Measurements from ENCODE around the gene TUBB2A. TPM values are rescaled to one million over a fixed set of nuclear protein-coding genes. Genes with fewer than 3 reads are reported as not detected.
A peak's percentile ranks its signal among the peaks of the same experiment; 100 is the strongest.
"Not testable (repeated sequence)": the region's sequence is repeated elsewhere in the genome, so short reads cannot be mapped to it uniquely, and the experiment has no call there.

TUBB2A gene
- total RNA-seq, 1 donor from 2014 or later = 59.0 TPM

GRCh38 chr6:3156184-3157130, 887 bp downstream of the TUBB2A start:
- Histone ChIP-seq H3K9ac (ENCODE audit: low read depth in 1 of 3, low read length in 3 of 3) (peak overlapping the region; percentile 77 to 84 (median 80)), H3K36me3 (ENCODE audit: control insufficient read depth in 3 of 3, insufficient read depth in 3 of 3, low read length in 3 of 3) (peaks cover 3 to 12% (median 9%) of the 10 kb centered on the region in 3 donors), H3K4me3 (ENCODE audit: low read length in 3 of 3) (peak overlapping the region; percentile 60 to 90 (median 83)), H3K4me1 (ENCODE audit: control insufficient read depth in 3 of 3, insufficient read depth in 3 of 3, low read length in 3 of 3) (peaks cover 3 to 13% (median 11%) of the 10 kb centered on the region in 3 donors), H3K27ac (ENCODE audit: low read depth, low read length) (peak overlapping the region; percentile 93)
- not testable (repeated sequence) for H3K9me3 ChIP-seq (ENCODE audit: control insufficient read depth in 3 of 3, low read length in 3 of 3); H3K27me3 ChIP-seq (ENCODE audit: control insufficient read depth in 3 of 3, insufficient read depth in 3 of 3, low read length in 3 of 3)

- not testable (repeated sequence) for H3K9me3 ChIP-seq (ENCODE audit: control insufficient read depth in 3 of 3, low read length in 3 of 3); H3K4me3 ChIP-seq (ENCODE audit: low read length in 3 of 3); H3K27me3 ChIP-seq (ENCODE audit: control insufficient read depth in 3 of 3, insufficient read depth in 3 of 3, low read length in 3 of 3); H3K27ac ChIP-seq (ENCODE audit: low read depth, low read length); H3K9ac ChIP-seq (ENCODE audit: low read depth in 1 of 3, low read length in 3 of 3)
- Histone ChIP-seq H3K4me1 (ENCODE audit: control insufficient read depth in 3 of 3, insufficient read depth in 3 of 3, low read length in 3 of 3) (peaks cover 5 to 14% (median 14%) of the 10 kb centered on the region in 3 donors), H3K36me3 (ENCODE audit: control insufficient read depth in 3 of 3, insufficient read depth in 3 of 3, low read length in 3 of 3) (peaks cover 3 to 14% (median 9%) of the 10 kb centered on the region in 3 donors)
Measured at GRCh38 chr6:3155416-3155815, 1.9 kb downstream of the TUBB2A start.

- H3K4me3 ChIP-seq (ENCODE audit: low read length in 3 of 3) = no peak overlapping the region
- H3K9me3 ChIP-seq (ENCODE audit: control insufficient read depth in 3 of 3, low read length in 3 of 3) = no peaks in the 10 kb centered on the region
- H3K9ac ChIP-seq (ENCODE audit: low read depth in 1 of 3, low read length in 3 of 3) = no peak overlapping the region
- no peaks in the 10 kb centered on the region for H3K27me3 ChIP-seq (ENCODE audit: control insufficient read depth in 3 of 3, insufficient read depth in 3 of 3, low read length in 3 of 3)
- no peak overlapping the region for H3K27ac ChIP-seq (ENCODE audit: low read depth, low read length)
- peaks cover 18 to 33% (median 24%) of the 10 kb centered on the region in 3 donors for H3K36me3 ChIP-seq (ENCODE audit: control insufficient read depth in 3 of 3, insufficient read depth in 3 of 3, low read length in 3 of 3)
- peaks cover 5 to 14% (median 11%) of the 10 kb centered on the region in 3 donors for H3K4me1 ChIP-seq (ENCODE audit: control insufficient read depth in 3 of 3, insufficient read depth in 3 of 3, low read length in 3 of 3)
Measured at GRCh38 chr6:3152689-3153088, 4.7 kb downstream of the TUBB2A start.

- Histone ChIP-seq H3K27ac (ENCODE audit: low read depth, low read length) (peak overlapping the region; percentile 3), H3K27me3 (ENCODE audit: control insufficient read depth in 3 of 3, insufficient read depth in 3 of 3, low read length in 3 of 3) (no peaks in the 10 kb centered on the region), H3K36me3 (ENCODE audit: control insufficient read depth in 3 of 3, insufficient read depth in 3 of 3, low read length in 3 of 3) (peaks cover 21 to 37% (median 26%) of the 10 kb centered on the region in 3 donors), H3K9me3 (ENCODE audit: control insufficient read depth in 3 of 3, low read length in 3 of 3) (no peaks in the 10 kb centered on the region), H3K4me3 (ENCODE audit: low read length in 3 of 3) (no peak overlapping the region), H3K4me1 (ENCODE audit: control insufficient read depth in 3 of 3, insufficient read depth in 3 of 3, low read length in 3 of 3) (peaks cover 5 to 12% (median 11%) of the 10 kb centered on the region in 3 donors), H3K9ac (ENCODE audit: low read depth in 1 of 3, low read length in 3 of 3) (peak overlapping the region in 1 of 3 donors; percentile 33)
Measured at GRCh38 chr6:3151691-3152090, 5.7 kb downstream of the TUBB2A start.

- H3K4me3 ChIP-seq (ENCODE audit: low read length in 3 of 3) = no peak overlapping the region
- no peaks in the 10 kb centered on the region for H3K27me3 ChIP-seq (ENCODE audit: control insufficient read depth in 3 of 3, insufficient read depth in 3 of 3, low read length in 3 of 3)
- H3K4me1 ChIP-seq (ENCODE audit: control insufficient read depth in 3 of 3, insufficient read depth in 3 of 3, low read length in 3 of 3) = peaks cover 5 to 11% (median 8%) of the 10 kb centered on the region in 3 donors
- H3K36me3 ChIP-seq (ENCODE audit: control insufficient read depth in 3 of 3, insufficient read depth in 3 of 3, low read length in 3 of 3) = peaks cover 28 to 34% (median 28%) of the 10 kb centered on the region in 3 donors
- no peak overlapping the region for H3K27ac ChIP-seq (ENCODE audit: low read depth, low read length)
- no peak overlapping the region for H3K9ac ChIP-seq (ENCODE audit: low read depth in 1 of 3, low read length in 3 of 3)
- no peaks in the 10 kb centered on the region for H3K9me3 ChIP-seq (ENCODE audit: control insufficient read depth in 3 of 3, low read length in 3 of 3)
Measured at GRCh38 chr6:3147914-3148757, 9.2 kb downstream of the TUBB2A start.

- Histone ChIP-seq H3K4me1 (ENCODE audit: control insufficient read depth in 3 of 3, insufficient read depth in 3 of 3, low read length in 3 of 3) (peaks cover 3 to 8% (median 7%) of the 10 kb centered on the region in 3 donors), H3K36me3 (ENCODE audit: control insufficient read depth in 3 of 3, insufficient read depth in 3 of 3, low read length in 3 of 3) (peaks cover 30 to 45% (median 41%) of the 10 kb centered on the region in 3 donors), H3K27ac (ENCODE audit: low read depth, low read length) (no peak overlapping the region), H3K9me3 (ENCODE audit: control insufficient read depth in 3 of 3, low read length in 3 of 3) (no peaks in the 10 kb centered on the region), H3K4me3 (ENCODE audit: low read length in 3 of 3) (no peak overlapping the region), H3K27me3 (ENCODE audit: control insufficient read depth in 3 of 3, insufficient read depth in 3 of 3, low read length in 3 of 3) (no peaks in the 10 kb centered on the region), H3K9ac (ENCODE audit: low read depth in 1 of 3, low read length in 3 of 3) (no peak overlapping the region)
Measured at GRCh38 chr6:3144571-3144970, 12.8 kb downstream of the TUBB2A start.

GRCh38 chr6:3143158-3143557, 14.2 kb downstream of the TUBB2A start:
- Histone ChIP-seq H3K9ac (ENCODE audit: low read depth in 1 of 3, low read length in 3 of 3) (no peak overlapping the region), H3K27ac (ENCODE audit: low read depth, low read length) (no peak overlapping the region), H3K4me1 (ENCODE audit: control insufficient read depth in 3 of 3, insufficient read depth in 3 of 3, low read length in 3 of 3) (peaks cover 11 to 17% (median 14%) of the 10 kb centered on the region in 3 donors), H3K36me3 (ENCODE audit: control insufficient read depth in 3 of 3, insufficient read depth in 3 of 3, low read length in 3 of 3) (peaks cover 24 to 40% (median 37%) of the 10 kb centered on the region in 3 donors), H3K9me3 (ENCODE audit: control insufficient read depth in 3 of 3, low read length in 3 of 3) (no peaks in the 10 kb centered on the region), H3K27me3 (ENCODE audit: control insufficient read depth in 3 of 3, insufficient read depth in 3 of 3, low read length in 3 of 3) (no peaks in the 10 kb centered on the region), H3K4me3 (ENCODE audit: low read length in 3 of 3) (no peak overlapping the region)

- H3K4me3 ChIP-seq (ENCODE audit: low read length in 3 of 3) = no peak overlapping the region
- H3K27ac ChIP-seq (ENCODE audit: low read depth, low read length) = no peak overlapping the region
- no peak overlapping the region for H3K9ac ChIP-seq (ENCODE audit: low read depth in 1 of 3, low read length in 3 of 3)
- no peaks in the 10 kb centered on the region for H3K27me3 ChIP-seq (ENCODE audit: control insufficient read depth in 3 of 3, insufficient read depth in 3 of 3, low read length in 3 of 3)
- H3K4me1 ChIP-seq (ENCODE audit: control insufficient read depth in 3 of 3, insufficient read depth in 3 of 3, low read length in 3 of 3) = peaks cover 11 to 17% (median 14%) of the 10 kb centered on the region in 3 donors
- no peaks in the 10 kb centered on the region for H3K9me3 ChIP-seq (ENCODE audit: control insufficient read depth in 3 of 3, low read length in 3 of 3)
- H3K36me3 ChIP-seq (ENCODE audit: control insufficient read depth in 3 of 3, insufficient read depth in 3 of 3, low read length in 3 of 3) = peaks cover 18 to 39% (median 35%) of the 10 kb centered on the region in 3 donors
Measured at GRCh38 chr6:3142536-3142935, 14.8 kb downstream of the TUBB2A start.

- Histone ChIP-seq H3K4me1 (ENCODE audit: control insufficient read depth in 3 of 3, insufficient read depth in 3 of 3, low read length in 3 of 3) (peaks cover 11 to 17% (median 14%) of the 10 kb centered on the region in 3 donors), H3K27me3 (ENCODE audit: control insufficient read depth in 3 of 3, insufficient read depth in 3 of 3, low read length in 3 of 3) (no peaks in the 10 kb centered on the region), H3K36me3 (ENCODE audit: control insufficient read depth in 3 of 3, insufficient read depth in 3 of 3, low read length in 3 of 3) (peaks cover 24 to 55% (median 48%) of the 10 kb centered on the region in 3 donors), H3K27ac (ENCODE audit: low read depth, low read length) (no peak overlapping the region), H3K4me3 (ENCODE audit: low read length in 3 of 3) (no peak overlapping the region), H3K9ac (ENCODE audit: low read depth in 1 of 3, low read length in 3 of 3) (no peak overlapping the region), H3K9me3 (ENCODE audit: control insufficient read depth in 3 of 3, low read length in 3 of 3) (no peaks in the 10 kb centered on the region)
Measured at GRCh38 chr6:3140201-3140600, 17.1 kb downstream of the TUBB2A start.
